Esophagus (tissue), 2 donors: ENCODE results near the gene CDK6. TPM values are rescaled to one million over a fixed set of nuclear protein-coding genes. Genes with fewer than 3 reads are reported as not detected.

Experiments
- H3K27ac ChIP-seq, 2 donors: one replicate each; pipeline ENCODE4 v1.5.1; 2013; ENCODE audit warnings: low read depth in 2 of 2, mild to moderate bottlenecking in 2 of 2, inconsistent platforms in 1 of 2, low read length in 1 of 2, moderate library complexity in 1 of 2
- H3K27me3 ChIP-seq, 2 donors: one replicate each; pipeline ENCODE4 v1.6.1; 2013; ENCODE audit warnings: low read length in 2 of 2, control low read depth in 1 of 2, mild to moderate bottlenecking in 1 of 2; ENCODE audit not compliant: insufficient read depth in 2 of 2, control insufficient read depth in 1 of 2
- H3K36me3 ChIP-seq, 2 donors: one replicate each; pipeline ENCODE4 v1.6.1; 2013; ENCODE audit warnings: low read length in 1 of 2; ENCODE audit not compliant: control insufficient read depth in 2 of 2, insufficient read depth in 2 of 2
- H3K4me1 ChIP-seq, 2 donors: one replicate each; pipeline ENCODE4 v1.6.1; 2013; ENCODE audit warnings: low read length in 1 of 2; ENCODE audit not compliant: control insufficient read depth in 2 of 2, insufficient read depth in 2 of 2
- H3K4me3 ChIP-seq, 2 donors: one replicate each; pipeline ENCODE4 v1.5.1; 2013; ENCODE audit warnings: low read length in 2 of 2, mild to moderate bottlenecking in 2 of 2, low read depth in 1 of 2, moderate library complexity in 1 of 2
- H3K9me3 ChIP-seq, 2 donors: one replicate each; pipeline ENCODE4 v1.6.1; 2013; ENCODE audit warnings: mild to moderate bottlenecking in 2 of 2, low read depth in 1 of 2, low read length in 1 of 2, moderate library complexity in 1 of 2; ENCODE audit not compliant: control insufficient read depth in 2 of 2, insufficient read depth in 1 of 2
- WGBS, 2 donors: extraction: QIAGEN DNeasy Blood & Tissue Kit; methylation state at CpG; one replicate each; pipeline ENCODE4 v1.1.7; 2013; 5-methylcytosine and 5-hydroxymethylcytosine counted together
- polyA plus RNA-seq, 2 donors: library from polyadenylated mRNA; stranded (reverse); fragments of 200-250 nt; gene quantifications; one replicate each; pipeline ENCODE4 v1.2.3, GENCODE V29; 2013
- donor health status: healthy with polysubstance abuse.
- donor health status: Bipolar disorder and iron deficiency.

CDK6 gene
- polyA plus RNA-seq, 2 donors, result 1.4 to 2.2 TPM

DNA sequence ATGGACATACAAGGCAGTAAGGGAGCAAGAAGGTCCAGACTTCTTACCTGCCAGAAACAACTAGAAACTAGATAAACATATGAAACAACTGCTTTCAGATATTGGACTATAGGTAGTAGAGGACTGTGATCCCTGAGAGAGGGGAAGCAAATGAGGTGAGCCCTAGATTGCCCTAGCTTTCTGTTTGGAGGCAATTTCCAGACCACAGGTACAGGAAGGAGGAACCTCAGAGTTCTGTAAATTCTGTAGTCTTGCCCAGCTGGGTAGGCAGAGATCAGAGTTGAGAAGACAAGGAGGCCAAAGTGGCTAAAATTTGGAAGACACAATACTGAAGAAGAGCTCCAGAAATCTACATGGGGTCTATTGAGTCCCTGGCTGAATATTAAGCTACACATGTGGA, 21.0 kb downstream of the CDK6 start:
- no peak overlapping the region for H3K4me3 ChIP-seq
- no peaks in the 10 kb centered on the region for H3K27me3 ChIP-seq
- H3K4me1 ChIP-seq, result no peaks in the 10 kb centered on the region
- no peak overlapping the region for H3K27ac ChIP-seq
- no peaks in the 10 kb centered on the region for H3K9me3 ChIP-seq
- H3K36me3 ChIP-seq, result no peaks in the 10 kb centered on the region

DNA sequence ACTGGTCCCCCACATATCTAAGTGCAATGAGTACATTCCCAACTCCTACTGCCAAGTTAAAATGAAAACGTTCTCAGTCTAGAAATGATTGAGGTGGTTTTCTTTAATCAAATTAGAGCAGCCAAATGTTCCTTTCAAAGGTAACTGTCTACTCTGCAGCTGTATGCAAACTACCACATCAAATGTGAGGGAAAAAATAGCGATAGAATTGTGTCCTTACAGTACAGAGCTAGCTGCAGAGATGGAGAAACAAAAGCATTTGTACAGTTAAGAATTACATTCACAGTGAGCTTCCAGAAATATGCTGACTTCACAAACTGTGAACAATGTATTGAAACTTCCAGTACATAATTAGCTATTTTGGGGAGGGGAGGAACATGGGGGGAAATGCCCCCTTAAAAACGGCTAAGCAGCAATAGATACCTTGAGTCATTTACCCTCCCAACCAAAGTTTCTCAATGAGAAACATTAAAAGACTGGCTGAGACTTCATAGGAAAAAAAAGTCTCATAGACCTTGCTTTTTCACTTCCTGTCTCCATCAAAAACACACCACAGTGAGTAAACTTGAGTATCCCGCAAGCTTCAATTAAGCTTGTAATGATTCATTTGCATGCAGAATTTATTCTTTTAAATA, 22.9 kb downstream of the CDK6 start:
- Histone ChIP-seq H3K9me3 (no peaks in the 10 kb centered on the region), H3K4me3 (no peak overlapping the region), H3K36me3 (no peaks in the 10 kb centered on the region), H3K27ac (no peak overlapping the region), H3K4me1 (no peaks in the 10 kb centered on the region), H3K27me3 (no peaks in the 10 kb centered on the region)
- WGBS, 2 donors, result 36 to 38% methylated on average over 4 of the region's 4 CpGs

DNA sequence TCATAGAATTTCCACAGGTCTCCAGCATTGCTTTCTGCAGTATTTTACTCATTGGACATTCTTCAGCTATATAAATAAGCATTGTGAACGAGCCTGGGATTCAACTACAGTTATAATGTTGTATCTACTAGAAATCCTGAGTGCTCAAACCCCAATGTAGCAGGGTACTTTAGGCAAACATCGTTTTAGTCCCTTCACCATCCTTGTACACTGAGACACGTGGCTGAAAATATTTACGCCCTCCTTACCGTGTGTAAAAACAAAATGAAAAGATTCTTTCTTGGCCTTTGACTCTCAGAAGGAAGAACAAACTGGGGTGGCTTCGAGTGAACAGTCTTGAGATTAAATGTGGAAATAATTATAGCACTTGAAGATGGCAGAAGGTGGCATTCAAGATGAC, 25.2 kb downstream of the CDK6 start:
- Histone ChIP-seq H3K4me1 (no peaks in the 10 kb centered on the region), H3K27me3 (no peaks in the 10 kb centered on the region), H3K27ac (no peak overlapping the region), H3K36me3 (no peaks in the 10 kb centered on the region), H3K4me3 (no peak overlapping the region), H3K9me3 (no peaks in the 10 kb centered on the region)
- 89 to 91% methylated on average over 6 of the region's 6 CpGs for WGBS, 2 donors

DNA sequence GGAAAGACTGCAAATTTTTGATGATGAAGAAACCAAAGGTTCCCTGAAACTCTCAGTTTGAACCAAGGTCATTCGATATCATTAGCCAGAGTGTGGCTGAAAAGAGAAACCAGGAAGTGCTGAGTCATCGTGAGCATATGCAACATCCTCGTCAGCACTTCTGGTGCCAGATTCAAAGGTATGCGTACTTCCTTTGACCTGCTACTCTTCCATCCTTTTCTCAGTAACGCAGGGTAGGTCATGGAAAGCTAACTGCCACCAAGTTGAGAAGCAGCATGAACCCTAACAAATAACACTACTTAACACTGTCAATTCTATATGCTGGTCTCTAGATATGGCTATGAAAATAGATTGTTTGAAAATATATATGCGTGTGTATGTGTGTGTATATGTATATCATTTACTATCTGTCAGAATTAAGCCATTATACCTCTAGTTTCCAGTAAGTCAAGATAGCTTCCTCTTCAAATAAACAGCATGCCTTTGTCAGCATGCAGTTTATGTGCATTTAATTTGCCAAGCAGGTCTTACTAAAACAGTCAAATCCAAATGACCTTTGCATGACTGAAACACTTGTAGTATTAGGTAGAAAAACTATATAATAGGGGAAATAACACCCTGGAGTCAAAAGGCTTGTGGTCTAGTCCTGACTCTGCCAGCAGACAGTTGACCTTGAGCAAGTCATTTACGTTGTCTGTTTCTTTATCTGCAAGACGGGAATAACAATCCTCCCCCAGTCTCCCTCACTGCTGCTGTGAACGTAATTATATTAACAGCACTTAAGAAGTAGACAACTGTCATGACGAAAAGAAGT, 26.4 kb downstream of the CDK6 start:
- Histone ChIP-seq H3K36me3 (no peaks in the 10 kb centered on the region), H3K4me1 (no peaks in the 10 kb centered on the region), H3K27me3 (no peaks in the 10 kb centered on the region), H3K27ac (no peak overlapping the region), H3K4me3 (no peak overlapping the region), H3K9me3 (no peaks in the 10 kb centered on the region)
- WGBS, 2 donors, result 28 to 44% methylated on average over 10 of the region's 10 CpGs

DNA sequence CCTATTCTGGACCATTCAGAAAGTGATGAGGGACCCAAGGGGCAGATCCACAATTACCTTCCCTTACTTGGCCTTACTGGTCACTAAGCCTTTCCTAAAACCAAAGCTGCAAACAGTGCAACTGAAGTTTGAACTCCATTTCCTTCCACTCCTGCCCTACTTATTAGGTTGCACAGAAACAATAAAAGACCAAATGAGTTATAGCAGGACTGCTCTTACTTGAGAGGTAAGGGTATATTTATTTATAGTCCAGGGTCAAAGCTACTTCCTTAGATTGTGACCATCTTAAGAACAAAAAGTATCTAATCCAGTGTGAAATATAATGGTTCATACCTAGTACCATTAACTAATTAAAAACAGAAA, 27.0 kb downstream of the CDK6 start:
- H3K27ac ChIP-seq, result peak overlapping the region in 1 of 2 donors; percentile 49
- H3K36me3 ChIP-seq, result no peaks in the 10 kb centered on the region
- no peaks in the 10 kb centered on the region for H3K27me3 ChIP-seq
- H3K9me3 ChIP-seq, result no peaks in the 10 kb centered on the region
- no peaks in the 10 kb centered on the region for H3K4me1 ChIP-seq
- H3K4me3 ChIP-seq, result no peak overlapping the region

DNA sequence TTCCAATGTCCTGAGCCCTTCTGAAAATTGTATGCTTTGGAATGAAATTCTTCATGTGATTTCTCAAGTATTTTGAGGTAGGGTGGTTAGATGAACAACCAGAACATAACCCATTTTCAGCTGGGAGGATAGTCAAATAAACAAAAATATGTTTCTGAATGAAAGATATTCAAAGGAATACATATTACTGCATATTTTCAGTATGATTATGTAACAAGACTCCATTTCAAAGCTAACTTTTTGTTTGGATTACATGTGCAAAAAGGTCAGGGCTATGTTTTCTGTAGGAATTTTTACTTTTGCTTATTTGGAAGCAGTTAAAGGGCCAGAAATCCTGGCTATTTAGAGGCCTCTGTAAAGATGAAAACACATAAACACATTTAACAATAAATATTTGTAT, 27.7 kb downstream of the CDK6 start:
- Histone ChIP-seq H3K9me3 (no peaks in the 10 kb centered on the region), H3K4me1 (no peaks in the 10 kb centered on the region), H3K36me3 (no peaks in the 10 kb centered on the region), H3K27me3 (no peaks in the 10 kb centered on the region), H3K4me3 (no peak overlapping the region), H3K27ac (no peak overlapping the region)

DNA sequence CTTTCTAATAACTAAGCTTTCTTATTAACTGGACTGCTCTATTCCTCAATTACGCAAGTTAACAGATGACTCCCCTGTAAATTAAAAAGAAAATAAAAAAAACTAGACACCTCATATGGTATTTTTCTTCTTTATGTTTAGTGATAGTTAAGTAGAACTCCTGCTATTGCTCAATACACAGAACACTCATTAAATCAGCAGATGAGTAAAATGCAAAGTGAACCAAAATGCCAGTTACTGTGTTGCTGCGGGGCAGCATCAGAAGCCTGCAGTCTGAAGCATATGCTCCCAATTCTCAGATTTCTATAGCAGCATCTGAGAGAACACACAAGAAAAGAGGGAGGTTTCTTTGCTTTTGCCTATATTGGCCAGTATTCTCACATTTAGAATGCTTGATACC, 28.4 kb downstream of the CDK6 start:
- H3K27me3 ChIP-seq, result no peaks in the 10 kb centered on the region
- H3K4me3 ChIP-seq, result no peak overlapping the region
- H3K27ac ChIP-seq, result no peak overlapping the region
- WGBS, 2 donors, result 84 to 86% methylated on average over 2 of the region's 2 CpGs
- no peaks in the 10 kb centered on the region for H3K36me3 ChIP-seq
- H3K4me1 ChIP-seq, result no peaks in the 10 kb centered on the region
- no peaks in the 10 kb centered on the region for H3K9me3 ChIP-seq

DNA sequence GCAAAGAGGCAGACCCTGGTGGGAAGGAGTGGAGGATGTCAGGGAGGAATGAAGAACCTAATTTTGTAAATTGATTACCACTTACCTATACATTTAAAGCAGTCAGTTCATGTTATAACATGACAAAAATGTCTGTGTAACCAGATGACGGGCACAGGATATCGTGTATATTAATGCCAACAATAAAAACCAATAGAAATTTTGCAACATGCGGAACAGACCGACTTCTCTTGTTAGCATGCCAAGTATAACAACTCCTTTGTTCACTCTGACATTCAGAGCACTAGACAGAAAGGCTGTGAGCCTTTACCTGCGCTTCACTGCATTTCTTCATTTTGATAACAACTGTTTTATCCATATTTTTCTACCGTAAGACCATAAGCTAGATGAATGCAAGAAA, 29.9 kb downstream of the CDK6 start:
- Histone ChIP-seq H3K4me1 (no peaks in the 10 kb centered on the region), H3K36me3 (no peaks in the 10 kb centered on the region), H3K27ac (no peak overlapping the region), H3K4me3 (no peak overlapping the region), H3K27me3 (no peaks in the 10 kb centered on the region), H3K9me3 (no peaks in the 10 kb centered on the region)
- WGBS, 2 donors, result 48 to 65% methylated on average over 6 of the region's 6 CpGs

DNA sequence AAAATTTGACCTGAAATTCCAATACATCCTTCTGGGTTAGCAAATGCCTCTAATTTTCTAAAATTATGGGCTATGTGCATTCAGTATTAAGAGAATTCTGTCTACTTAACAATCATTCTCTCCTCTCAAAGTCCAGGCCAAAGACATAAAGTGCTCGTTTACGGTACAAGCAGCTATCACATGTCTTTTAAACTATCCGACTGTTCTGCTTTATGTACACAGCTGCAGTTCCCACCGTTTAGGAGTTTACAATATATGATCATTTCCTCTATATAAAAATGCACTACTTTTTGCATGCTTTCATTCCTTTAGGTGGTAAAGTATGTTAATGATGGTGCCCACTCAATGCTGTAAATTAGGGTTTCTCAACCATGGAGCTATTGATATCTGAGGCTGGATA, 34.0 kb downstream of the CDK6 start:
- H3K36me3 ChIP-seq, result no peaks in the 10 kb centered on the region
- no peak overlapping the region for H3K27ac ChIP-seq
- H3K27me3 ChIP-seq, result no peaks in the 10 kb centered on the region
- 63 to 80% methylated on average over 4 of the region's 4 CpGs for WGBS, 2 donors
- no peak overlapping the region for H3K4me3 ChIP-seq
- no peaks in the 10 kb centered on the region for H3K4me1 ChIP-seq
- H3K9me3 ChIP-seq, result no peaks in the 10 kb centered on the region
